ENCODE measurements around the gene SYNPO2. TPM values are rescaled to one million over a fixed set of nuclear protein-coding genes. Genes with fewer than 3 reads are reported as not detected.

SYNPO2 gene
- total and polyA plus RNA-seq, 2 of the 13 experiments (the other 11 are each of a cell fraction or from before 2014, with no cell fraction given), result not detected

DNA sequence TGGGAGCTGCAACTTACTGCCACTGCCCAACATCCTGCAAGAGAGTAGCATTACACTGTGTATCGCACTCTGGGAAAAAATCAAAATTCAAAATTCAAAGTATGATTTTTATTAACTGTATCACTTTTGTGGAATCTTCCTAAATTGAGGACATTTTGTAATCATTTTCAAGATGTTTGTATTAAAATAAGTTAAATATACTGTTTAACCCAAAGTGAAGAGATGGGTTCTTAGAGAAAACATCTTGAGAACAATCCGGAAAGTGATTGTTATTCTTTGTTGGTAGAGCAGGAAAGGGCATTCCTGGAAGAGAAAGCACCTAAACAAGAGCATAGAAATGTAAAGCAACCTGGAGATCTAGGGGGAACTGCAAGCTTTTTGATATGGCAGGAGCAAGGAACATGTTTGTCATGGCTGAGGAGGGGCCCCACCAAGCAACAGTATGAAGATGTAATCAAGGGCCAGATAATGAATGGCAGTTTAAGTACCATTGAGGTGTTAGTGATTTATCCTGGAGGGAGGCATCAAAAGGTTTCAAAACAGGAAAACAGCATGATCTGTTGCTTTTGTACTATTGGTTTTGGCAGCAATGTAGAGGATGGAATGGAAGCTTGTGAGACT lies 38.7 kb upstream of the SYNPO2 start (continued):
- TF ChIP-seq ZNF382 (CRISPR knock-in tag; IDR thresholded peaks at IDR 0.05; ENCODE audit: borderline replicate concordance) (no peak), U2AF1 (optimal IDR thresholded peaks at IDR 0.05; ENCODE audit: low read depth, low read length) (no peak), PAX8 (CRISPR knock-in tag; IDR thresholded peaks at IDR 0.05; ENCODE audit: borderline replicate concordance) (no peak), ATF7 (IDR thresholded peaks at IDR 0.05) (no peak), ATF7 (CRISPR knock-in tag; IDR thresholded peaks at IDR 0.05) (no peak)
- TF ChIP-seq, protein P1, sequence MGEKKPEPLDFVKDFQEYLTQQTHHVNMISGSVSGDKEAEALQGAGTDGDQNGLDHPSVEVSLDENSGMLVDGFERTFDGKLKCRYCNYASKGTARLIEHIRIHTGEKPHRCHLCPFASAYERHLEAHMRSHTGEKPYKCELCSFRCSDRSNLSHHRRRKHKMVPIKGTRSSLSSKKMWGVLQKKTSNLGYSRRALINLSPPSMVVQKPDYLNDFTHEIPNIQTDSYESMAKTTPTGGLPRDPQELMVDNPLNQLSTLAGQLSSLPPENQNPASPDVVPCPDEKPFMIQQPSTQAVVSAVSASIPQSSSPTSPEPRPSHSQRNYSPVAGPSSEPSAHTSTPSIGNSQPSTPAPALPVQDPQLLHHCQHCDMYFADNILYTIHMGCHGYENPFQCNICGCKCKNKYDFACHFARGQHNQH (CRISPR knock-in tag; IDR thresholded peaks at IDR 0.05), result no peak
- TF ChIP-seq, protein P2, sequence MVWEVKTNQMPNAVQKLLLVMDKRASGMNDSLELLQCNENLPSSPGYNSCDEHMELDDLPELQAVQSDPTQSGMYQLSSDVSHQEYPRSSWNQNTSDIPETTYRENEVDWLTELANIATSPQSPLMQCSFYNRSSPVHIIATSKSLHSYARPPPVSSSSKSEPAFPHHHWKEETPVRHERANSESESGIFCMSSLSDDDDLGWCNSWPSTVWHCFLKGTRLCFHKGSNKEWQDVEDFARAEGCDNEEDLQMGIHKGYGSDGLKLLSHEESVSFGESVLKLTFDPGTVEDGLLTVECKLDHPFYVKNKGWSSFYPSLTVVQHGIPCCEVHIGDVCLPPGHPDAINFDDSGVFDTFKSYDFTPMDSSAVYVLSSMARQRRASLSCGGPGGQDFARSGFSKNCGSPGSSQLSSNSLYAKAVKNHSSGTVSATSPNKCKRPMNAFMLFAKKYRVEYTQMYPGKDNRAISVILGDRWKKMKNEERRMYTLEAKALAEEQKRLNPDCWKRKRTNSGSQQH (CRISPR knock-in tag; IDR thresholded peaks at IDR 0.05; ENCODE audit: low read depth), result no peak

DNA sequence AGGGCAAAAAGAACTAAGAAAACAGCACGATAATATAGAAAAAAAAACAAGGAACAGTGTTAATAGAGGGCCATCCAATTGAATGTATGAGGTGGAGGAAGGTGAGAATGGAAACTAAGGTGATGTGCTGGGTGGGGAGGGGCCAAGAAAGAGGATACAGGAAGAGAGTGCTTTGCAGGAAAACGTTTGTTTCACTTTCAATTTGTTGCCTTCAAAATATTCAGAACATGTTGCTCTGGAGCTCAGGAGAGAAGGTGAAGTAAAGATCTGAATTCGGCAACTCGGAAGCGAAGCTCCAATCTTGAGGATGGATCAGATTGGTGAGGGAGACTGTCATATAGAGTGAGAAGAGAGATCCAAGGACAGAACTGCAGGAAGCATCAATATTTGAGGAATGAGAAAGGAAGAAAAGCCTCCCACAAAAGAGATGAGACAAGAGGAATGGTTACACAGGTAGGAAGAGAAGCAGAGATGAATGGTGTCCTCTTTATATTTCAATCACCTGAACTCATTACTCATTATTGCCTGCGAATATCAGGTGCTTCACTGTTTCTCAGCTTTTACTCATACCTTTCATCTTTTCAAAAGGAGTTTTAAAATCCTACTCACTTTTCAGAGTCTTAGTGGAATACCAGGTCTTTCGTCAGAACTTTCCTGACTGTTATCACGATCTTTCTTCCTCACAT lies 38.0 kb upstream of the SYNPO2 start:
- TSS peak; percentile 82 for BruUV-seq (replicated peaks)
- no peak for TF ChIP-seq ZNF776 (CRISPR knock-in tag; IDR thresholded peaks at IDR 0.05)
- TF ChIP-seq ELF1 (CRISPR knock-in tag; IDR thresholded peaks at IDR 0.05), result peak; percentile 55
- peak; percentile 31; the same call in 1 of the 2 replicates for TF ChIP-seq SAP130 (CRISPR knock-in tag; IDR thresholded peaks at IDR 0.05; ENCODE audit: low read depth)
- no peak for TF ChIP-seq THYN1 (CRISPR knock-in tag; IDR thresholded peaks at IDR 0.05; ENCODE audit: borderline replicate concordance, low read depth)
- no peak for TF ChIP-seq SATB2 (CRISPR knock-in tag; IDR thresholded peaks at IDR 0.05)
- TF ChIP-seq, protein P3, sequence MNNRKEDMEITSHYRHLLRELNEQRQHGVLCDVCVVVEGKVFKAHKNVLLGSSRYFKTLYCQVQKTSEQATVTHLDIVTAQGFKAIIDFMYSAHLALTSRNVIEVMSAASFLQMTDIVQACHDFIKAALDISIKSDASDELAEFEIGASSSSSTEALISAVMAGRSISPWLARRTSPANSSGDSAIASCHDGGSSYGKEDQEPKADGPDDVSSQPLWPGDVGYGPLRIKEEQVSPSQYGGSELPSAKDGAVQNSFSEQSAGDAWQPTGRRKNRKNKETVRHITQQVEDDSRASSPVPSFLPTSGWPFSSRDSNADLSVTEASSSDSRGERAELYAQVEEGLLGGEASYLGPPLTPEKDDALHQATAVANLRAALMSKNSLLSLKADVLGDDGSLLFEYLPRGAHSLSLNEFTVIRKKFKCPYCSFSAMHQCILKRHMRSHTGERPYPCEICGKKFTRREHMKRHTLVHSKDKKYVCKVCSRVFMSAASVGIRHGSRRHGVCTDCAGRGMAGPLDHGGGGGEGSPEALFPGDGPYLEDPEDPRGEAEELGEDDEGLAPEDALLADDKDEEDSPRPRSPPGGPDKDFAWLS (CRISPR knock-in tag; IDR thresholded peaks at IDR 0.05; ENCODE audit: borderline replicate concordance), result no peak
- no peak for TF ChIP-seq SRSF9 (IDR thresholded peaks at IDR 0.05; ENCODE audit: borderline replicate concordance, insufficient read depth, low read depth, low read length, poor library complexity, severe bottlenecking)
- TF ChIP-seq MLLT10 (CRISPR knock-in tag; IDR thresholded peaks at IDR 0.05), result no peak
- no peak for TF ChIP-seq ZNF761 (CRISPR knock-in tag; conservative IDR thresholded peaks at IDR 0.05)
- no peak for TF ChIP-seq SOX13 (IDR thresholded peaks at IDR 0.05)
- TF ChIP-seq SOX13 (CRISPR knock-in tag; conservative IDR thresholded peaks at IDR 0.05 in 1 of 2, IDR thresholded peaks at IDR 0.05 in 1 of 2), result no peak

More for the DNA sequence above, 38.0 kb upstream of the SYNPO2 start:
- Histone ChIP-seq H3K4me2 (ENCODE audit: low read depth, low read length) (peak overlapping the region; percentile 63), H3K27me3 (ENCODE audit: control insufficient read depth in 1 of 2, insufficient read depth in 2 of 2, low read length in 2 of 2) (no peaks in the 10 kb centered on the region), H3K9ac (ENCODE audit: insufficient read depth, low read depth, low read length) (no peak overlapping the region; the same call in 1 of the 2 replicates), H3K9me3 (ENCODE audit: low read length) (no peaks in the 10 kb centered on the region), H3K79me2 (ENCODE audit: insufficient read depth, low read length) (no peaks in the 10 kb centered on the region), H3K36me3 (replicated peaks in 1 of 2; ENCODE audit: control insufficient read depth in 1 of 2, insufficient read depth in 2 of 2, low read length in 2 of 2) (no peaks in the 10 kb centered on the region), H4K20me1 (ENCODE audit: insufficient read depth, low read length) (no peaks in the 10 kb centered on the region), H2AFZ (ENCODE audit: low read length) (peak overlapping the region; percentile 97), H3K27ac (ENCODE audit: extremely low read length, insufficient read depth, low read length) (no peak overlapping the region), H3K4me1 (ENCODE audit: insufficient read depth, low read length) (peaks cover 14% of the 10 kb centered on the region; the same call in 1 of the 2 replicates), H3K4me3 (replicated peaks in 1 of 3; ENCODE audit: insufficient read depth in 1 of 3, low read depth in 2 of 3, low read length in 3 of 3) (peak overlapping the region; percentile 5 to 53 (median 47))
- DNase-seq (ENCODE audit: low spot score) (no peak), ATAC-seq (peak; percentile 55), FAIRE-seq (no peak)
- in situ Hi-C loops (cut with HindIII; ENCODE audit: extremely low pct_ligation_motif_present, low pct_unique_long_range_greater_than_20kb) (no loop called here), intact Hi-C loops (cut with micrococcal nuclease; ENCODE audit: unreplicated experiment) (no loop called here)
- POLR2A ChIA-PET, result no interaction called here
- CTCF ChIA-PET (ENCODE audit: low intra/inter-chr PET ratio, low total read pairs), result no interaction called here
- WGBS (ENCODE audit: low lambda C conversion rate), result 14% methylated on average over 8 of the region's 8 CpGs

All from HepG2 (cell line).